IMR-90 (cell line): ENCODE data around the gene FOXK2. TPM values are rescaled to one million over a fixed set of nuclear protein-coding genes. Genes with fewer than 3 reads are reported as not detected.

Experiments
- ATAC-seq: fragments of 200-7000 bp; cut with Tn5 transposase; 2 replicates; pipeline ENCODE4 v1.9.1; 2020; ENCODE audit warnings: low read depth, mild to moderate bottlenecking, moderate library complexity
- BruUV-seq: library from RNA; stranded (reverse); fragments of 400-500 nt; replicated peaks from 2 replicates; lab custom pipeline; 2021; lab: Mats Ljungman, UMichigan
- CTCF ChIA-PET: fragments of 300-600 bp; formaldehyde crosslinking; extraction: SDS; loops from one replicate; lab custom pipeline; 2021; ENCODE audit warnings: antibody characterized with exemption; lab: Yijun Ruan, JAX
- POLR2A ChIA-PET: fragments of 300-600 bp; sonication (Branson Sonifier 250); formaldehyde crosslinking; loops from one replicate; lab custom pipeline; 2022; ENCODE audit warnings: antibody characterized with exemption; ENCODE audit not compliant: unreplicated experiment; lab: Charles Lee
- DNase-seq: peaks from one replicate; pipeline ENCODE4 v3.0.0; 2013
- H2AFZ ChIP-seq: replicated peaks from 2 replicates; pipeline ENCODE3; 2013; ENCODE audit warnings: low read length, mild to moderate bottlenecking; ENCODE audit not compliant: poor library complexity
- H2AK5ac ChIP-seq: 2 replicates; pipeline ENCODE4 v1.6.1; 2013; ENCODE audit warnings: low read depth, low read length, inconsistent platforms
- H2AK9ac ChIP-seq: replicated peaks from 2 replicates; pipeline ENCODE3; 2013; ENCODE audit warnings: mild to moderate bottlenecking, low read depth, low read length, moderate library complexity; ENCODE audit not compliant: poor library complexity
- H2BK120ac ChIP-seq: 2 replicates; pipeline ENCODE4 v1.6.1; 2013; ENCODE audit warnings: low read depth, low read length, inconsistent platforms
- H2BK15ac ChIP-seq: 3 replicates; pipeline ENCODE4 v1.6.1; 2013; ENCODE audit warnings: low read depth, low read length, inconsistent platforms
- H2BK20ac ChIP-seq: 2 replicates; pipeline ENCODE4 v1.6.1; 2013; ENCODE audit warnings: low read depth, mild to moderate bottlenecking, inconsistent platforms, low read length, moderate library complexity
- H2BK5ac ChIP-seq: 2 replicates; pipeline ENCODE4 v1.6.1; 2013; ENCODE audit warnings: mild to moderate bottlenecking, low read depth, low read length, inconsistent platforms; ENCODE audit not compliant: poor library complexity, severe bottlenecking
- H3K14ac ChIP-seq: replicated peaks from 2 replicates; pipeline ENCODE4 v1.6.1; 2013; ENCODE audit warnings: low read depth, low read length, inconsistent platforms
- H3K18ac ChIP-seq: 2 replicates; pipeline ENCODE4 v1.6.1; 2013; ENCODE audit warnings: low read depth, low read length, control low read depth
- H3K23ac ChIP-seq: 2 replicates; pipeline ENCODE4 v1.6.1; 2013; ENCODE audit warnings: low read depth, low read length, inconsistent platforms
- H3K27ac ChIP-seq: 2 replicates; pipeline ENCODE4 v1.5.1; 2013; ENCODE audit warnings: mild to moderate bottlenecking, control low read depth, low read length; ENCODE audit not compliant: insufficient read depth
- H3K27me3 ChIP-seq: 2 replicates; pipeline ENCODE4 v1.6.1; 2013; ENCODE audit warnings: low read length; ENCODE audit not compliant: control insufficient read depth, insufficient read depth
- H3K36me3 ChIP-seq: 2 replicates; pipeline ENCODE4 v1.6.1; 2013; ENCODE audit warnings: low read length, mixed read lengths; ENCODE audit not compliant: control insufficient read depth, insufficient read depth
- H3K4ac ChIP-seq: 2 replicates; pipeline ENCODE4 v1.6.1; 2013; ENCODE audit warnings: low read depth, low read length, inconsistent platforms
- H3K4me1 ChIP-seq: 2 replicates; pipeline ENCODE4 v1.6.1; 2013; ENCODE audit warnings: low read length, mixed read lengths; ENCODE audit not compliant: control insufficient read depth, insufficient read depth
- H3K4me2 ChIP-seq: 2 replicates; pipeline ENCODE4 v1.6.1; 2013; ENCODE audit warnings: low read depth, mild to moderate bottlenecking, control low read depth, low read length, moderate library complexity
- H3K4me3 ChIP-seq: 2 replicates; pipeline ENCODE4 v1.5.1; 2013; ENCODE audit warnings: low read depth, mild to moderate bottlenecking, control low read depth, low read length, moderate library complexity; ENCODE audit not compliant: insufficient read depth
- H3K56ac ChIP-seq: 2 replicates; pipeline ENCODE4 v1.6.1; 2013; ENCODE audit warnings: low read length, inconsistent platforms; ENCODE audit not compliant: insufficient read depth; ENCODE audit errors: extremely low read depth
- H3K79me1 ChIP-seq, 2 experiments: 2 replicates each; pipeline ENCODE4 v1.6.1; 2013; ENCODE audit warnings: low read length in 2 of 2, inconsistent platforms in 1 of 2, low read depth in 1 of 2
- H3K9ac ChIP-seq: 2 replicates; pipeline ENCODE4 v1.6.1; 2013; ENCODE audit warnings: low read depth, low read length, control low read depth
- H3K9me1 ChIP-seq: 2 replicates; pipeline ENCODE4 v1.6.1; 2013; ENCODE audit warnings: low read length, inconsistent platforms; ENCODE audit not compliant: insufficient read depth
- H3K9me3 ChIP-seq: 2 replicates; pipeline ENCODE4 v1.6.1; 2013; ENCODE audit warnings: low read length; ENCODE audit not compliant: control insufficient read depth, insufficient read depth
- H4K20me1 ChIP-seq: 2 replicates; pipeline ENCODE4 v1.6.1; 2013; ENCODE audit warnings: low read length, inconsistent platforms; ENCODE audit not compliant: insufficient read depth
- H4K5ac ChIP-seq: 2 replicates; pipeline ENCODE4 v1.6.1; 2013; ENCODE audit warnings: mild to moderate bottlenecking, low read depth, low read length, control low read depth
- H4K8ac ChIP-seq, 2 experiments: 2 replicates each; pipeline ENCODE4 v1.6.1; 2013; ENCODE audit warnings: low read depth in 2 of 2, low read length in 2 of 2, control low read depth in 1 of 2, inconsistent platforms in 1 of 2
- H4K91ac ChIP-seq: 2 replicates; pipeline ENCODE4 v1.6.1; 2013; ENCODE audit warnings: low read depth, low read length, inconsistent platforms; ENCODE audit not compliant: insufficient read depth
- MAFK ChIP-seq: IDR thresholded peaks from 2 replicates; pipeline ENCODE4 v1.6.1; 2012; ENCODE audit warnings: low read depth, low read length, improper control_type of control experiment
- MXI1 ChIP-seq: IDR thresholded peaks from 2 replicates; pipeline ENCODE4 v1.6.1; 2012; ENCODE audit warnings: low read depth, mild to moderate bottlenecking, low read length, moderate library complexity, borderline replicate concordance
- NFE2L2 ChIP-seq: fragments of 150-350 bp; IDR thresholded peaks from 2 replicates; pipeline ENCODE4 v1.6.1; 2016; ENCODE audit warnings: low read depth, mild to moderate bottlenecking, low read length
- POLR2A ChIP-seq: IDR thresholded peaks from 2 replicates; pipeline ENCODE4 v1.6.1; 2012; ENCODE audit warnings: mild to moderate bottlenecking, low read depth, low read length
- RAD21 ChIP-seq: IDR thresholded peaks from 2 replicates; pipeline ENCODE4 v1.6.1; 2012; ENCODE audit warnings: low read length, improper control_type of control experiment
- SMC3 ChIP-seq: fragments of 150-350 bp; IDR thresholded peaks from 2 replicates; pipeline ENCODE4 v1.6.1; 2016; ENCODE audit warnings: low read depth, mild to moderate bottlenecking, antibody characterized with exemption, low read length, moderate library complexity
- WGBS, 2 experiments: methylation state at CpG; one replicate each; pipeline versions ENCODE4 v1.1.5 to v1.1.7; 2013; ENCODE audit warnings: missing lambda C conversion rate in 2 of 2; ENCODE audit not compliant: insufficient read length in 1 of 2; ENCODE audit errors: extremely low coverage in 2 of 2; 5-methylcytosine and 5-hydroxymethylcytosine counted together
- dilution Hi-C: fragments of 300-500 bp; cut with HindIII; formaldehyde crosslinking; loops from one replicate; pipeline ENCODE4 v1.14.3; 2018; ENCODE audit warnings: low sequenced_read_pairs; ENCODE audit not compliant: unreplicated experiment
- in situ Hi-C: fragments of 300-500 bp; cut with MboI; formaldehyde crosslinking; loops from 3 replicates; pipeline ENCODE4 v1.14.3; 2019; ENCODE audit warnings: low sequenced_read_pairs, inconsistent platforms, mixed read lengths
- intact Hi-C: fragments of 100-400 bp; cut with micrococcal nuclease; formaldehyde crosslinking; loops from 2 replicates; pipeline ENCODE4 v1.10.0; 2022
- polyA plus RNA-seq, 3 experiments: library from polyadenylated mRNA; depleted of rRNA; stranded (reverse); fragments of >200 nt; gene quantifications; 2 replicates each; pipeline ENCODE4 v1.2.3, GENCODE V29; 2012; ENCODE audit warnings: low replicate concordance in 1 of 3
- total RNA-seq: library from RNA; depleted of rRNA; stranded (reverse); fragments of >200 nt; gene quantifications from 2 replicates; pipeline ENCODE4 v1.2.3, GENCODE V29; 2012
- TF ChIP-seq, protein P1 (sequence below): conservative IDR thresholded peaks from 2 replicates; pipeline ENCODE4 v1.5.1; 2012; ENCODE audit warnings: mild to moderate bottlenecking, low read depth, low read length, improper control_type of control experiment
- TF ChIP-seq, protein P2 (sequence below): fragments of 150-350 bp; IDR thresholded peaks from 2 replicates; pipeline ENCODE4 v1.6.1; 2017; ENCODE audit warnings: mild to moderate bottlenecking, antibody characterized with exemption, low read length, low read depth

The FOXK2 gene
- total and polyA plus RNA-seq, 2 of the 4 experiments (the other 2 are of a cell fraction): 12.5 to 20.0 TPM

DNA sequence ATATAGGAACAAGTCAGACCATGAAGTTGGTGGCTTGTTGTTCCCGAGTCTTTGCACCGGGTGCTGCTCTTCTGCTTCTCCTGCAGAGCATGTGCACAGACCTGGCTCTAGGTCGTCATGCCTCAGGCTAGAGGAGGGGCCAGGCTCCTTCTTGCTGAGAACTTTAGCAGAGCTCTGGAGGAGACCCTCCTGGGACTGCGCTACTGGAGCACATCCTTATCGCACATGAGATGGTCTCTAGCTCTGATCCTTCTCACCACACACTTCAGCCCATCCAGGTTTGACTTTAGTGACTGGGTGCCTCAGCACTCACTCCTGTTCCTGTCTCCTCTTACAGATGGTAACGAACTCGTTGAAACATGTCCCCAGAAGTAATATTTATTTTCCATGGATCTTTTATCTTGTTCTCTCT, 14.9 kb downstream of the FOXK2 start:
- Histone ChIP-seq H4K91ac (0 out of 2 replicates have a peak overlapping the region, but pooled peaks have one; percentile 28), H3K4me3 (no peak overlapping the region), H2AFZ (no peak overlapping the region), H3K4ac (peak overlapping the region; percentile 20), H3K9me1 (peaks cover 23% of the 10 kb centered on the region), H4K5ac (0 out of 2 replicates have a peak overlapping the region, but pooled peaks have one; percentile 35), H3K36me3 (no peaks in the 10 kb centered on the region), H3K14ac (peak overlapping the region; percentile 62; the same call in 1 of the 2 replicates), H4K8ac (no peak overlapping the region), H3K4me2 (no peak overlapping the region), H2AK5ac (peak overlapping the region; percentile 70; the same call in 1 of the 2 replicates), H3K79me1 (peaks cover 18 to 89% of the 10 kb centered on the region in 2 experiments; a peak in 3 of 4 replicates), H3K18ac (no peak overlapping the region), H3K9me3 (no peaks in the 10 kb centered on the region), H2BK15ac (no peak overlapping the region), H3K27ac (no peak overlapping the region), H2BK5ac (peak overlapping the region; percentile 3), H3K56ac (no peak overlapping the region), H3K9ac (no peak overlapping the region), H2AK9ac (no peak overlapping the region), H2BK120ac (no peak overlapping the region), H2BK20ac (no peak overlapping the region), H3K23ac (0 out of 2 replicates have a peak overlapping the region, but pooled peaks have one; percentile 31), H3K4me1 (peaks cover 24% of the 10 kb centered on the region), H4K20me1 (peaks cover 90% of the 10 kb centered on the region), H3K27me3 (no peaks in the 10 kb centered on the region)
- no peak for ATAC-seq
- WGBS, 2 experiments: 100% methylated on average over 3 of the region's 7 CpGs; no CpG with 5 or more reads in 1 of the 2 experiments
- in situ Hi-C loops (no loop called here), intact Hi-C loops (loop anchor here (5.0 kb wide), 1 partner anchor 37 kb away; no protein-coding TSS in a partner anchor), dilution Hi-C loops (no loop called here)
- CTCF ChIA-PET: no interaction called here
- TF ChIP-seq, protein P1, sequence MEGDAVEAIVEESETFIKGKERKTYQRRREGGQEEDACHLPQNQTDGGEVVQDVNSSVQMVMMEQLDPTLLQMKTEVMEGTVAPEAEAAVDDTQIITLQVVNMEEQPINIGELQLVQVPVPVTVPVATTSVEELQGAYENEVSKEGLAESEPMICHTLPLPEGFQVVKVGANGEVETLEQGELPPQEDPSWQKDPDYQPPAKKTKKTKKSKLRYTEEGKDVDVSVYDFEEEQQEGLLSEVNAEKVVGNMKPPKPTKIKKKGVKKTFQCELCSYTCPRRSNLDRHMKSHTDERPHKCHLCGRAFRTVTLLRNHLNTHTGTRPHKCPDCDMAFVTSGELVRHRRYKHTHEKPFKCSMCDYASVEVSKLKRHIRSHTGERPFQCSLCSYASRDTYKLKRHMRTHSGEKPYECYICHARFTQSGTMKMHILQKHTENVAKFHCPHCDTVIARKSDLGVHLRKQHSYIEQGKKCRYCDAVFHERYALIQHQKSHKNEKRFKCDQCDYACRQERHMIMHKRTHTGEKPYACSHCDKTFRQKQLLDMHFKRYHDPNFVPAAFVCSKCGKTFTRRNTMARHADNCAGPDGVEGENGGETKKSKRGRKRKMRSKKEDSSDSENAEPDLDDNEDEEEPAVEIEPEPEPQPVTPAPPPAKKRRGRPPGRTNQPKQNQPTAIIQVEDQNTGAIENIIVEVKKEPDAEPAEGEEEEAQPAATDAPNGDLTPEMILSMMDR: no peak
- TF ChIP-seq MXI1 (no peak), POLR2A (no peak), SMC3 (no peak), NFE2L2 (no peak), MAFK (no peak), RAD21 (no peak)
- TF ChIP-seq, protein P2, sequence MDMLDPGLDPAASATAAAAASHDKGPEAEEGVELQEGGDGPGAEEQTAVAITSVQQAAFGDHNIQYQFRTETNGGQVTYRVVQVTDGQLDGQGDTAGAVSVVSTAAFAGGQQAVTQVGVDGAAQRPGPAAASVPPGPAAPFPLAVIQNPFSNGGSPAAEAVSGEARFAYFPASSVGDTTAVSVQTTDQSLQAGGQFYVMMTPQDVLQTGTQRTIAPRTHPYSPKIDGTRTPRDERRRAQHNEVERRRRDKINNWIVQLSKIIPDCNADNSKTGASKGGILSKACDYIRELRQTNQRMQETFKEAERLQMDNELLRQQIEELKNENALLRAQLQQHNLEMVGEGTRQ: no peak
- no peak for DNase-seq
- no TSS peak for BruUV-seq
- POLR2A ChIA-PET: no interaction called here
